ENCODE results near the gene ADARB2.

Gene ADARB2

DNA sequence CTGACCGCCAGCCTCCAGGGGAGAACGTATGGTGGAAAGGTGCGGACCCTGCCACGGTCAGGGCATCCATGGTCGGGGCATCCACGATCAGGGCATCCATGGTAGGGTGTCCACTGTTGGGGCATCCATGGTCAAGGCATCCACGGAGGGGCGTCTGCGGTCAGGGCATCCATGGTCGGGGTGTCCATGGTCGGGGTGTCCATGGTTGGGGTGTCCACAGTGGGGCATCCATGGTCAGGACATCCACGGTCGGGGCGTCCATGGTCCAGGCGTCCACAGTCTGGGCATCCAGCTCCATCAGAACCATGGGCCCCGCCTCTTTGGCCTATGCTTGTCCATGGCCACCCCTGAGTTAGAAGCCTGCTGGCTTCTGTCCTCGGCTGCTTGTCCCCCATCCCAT is 148.1 kb downstream of the ADARB2 start:
- peaks cover 0 to 2% of the 10 kb centered on the region in 2 donors for H3K9me3 Mint-ChIP-seq
- no peak overlapping the region for H3K4me3 Mint-ChIP-seq
- no peak overlapping the region for H3K27ac Mint-ChIP-seq
- no peaks in the 10 kb centered on the region for H3K4me1 Mint-ChIP-seq (ENCODE audit: low read depth in 2 of 2)
- no peak for ATAC-seq (replicated peaks)
- peaks cover 8 to 23% of the 10 kb centered on the region in 2 donors for H3K27me3 Mint-ChIP-seq
- no peak for DNase-seq
- H3K36me3 Mint-ChIP-seq (ENCODE audit: insufficient read depth) = no peaks in the 10 kb centered on the region

DNA sequence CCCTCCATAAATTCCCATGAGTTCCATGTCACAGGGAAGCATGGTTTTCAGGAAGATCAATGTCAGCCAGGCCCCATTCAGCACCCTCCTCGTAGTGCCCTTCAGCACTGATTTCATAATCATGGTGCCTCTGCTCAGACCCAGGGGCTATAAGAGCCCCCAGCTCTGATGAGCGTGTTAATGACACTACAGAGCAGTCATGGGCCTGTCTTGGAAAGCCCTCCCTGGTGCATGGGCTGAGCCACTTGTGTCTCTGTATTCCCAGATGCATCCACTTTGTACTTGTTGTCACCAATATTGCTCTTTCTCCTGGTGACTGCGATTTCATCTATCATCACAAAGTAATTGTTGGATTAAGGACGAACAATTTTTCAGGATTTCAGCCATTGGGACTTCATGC is 154.6 kb downstream of the ADARB2 start:
- Mint-ChIP-seq H3K9me3 (no peaks in the 10 kb centered on the region), H3K4me1 (ENCODE audit: low read depth in 2 of 2) (no peaks in the 10 kb centered on the region), H3K27ac (no peak overlapping the region), H3K27me3 (peaks cover 0 to 32% of the 10 kb centered on the region in 2 donors), H3K4me3 (no peak overlapping the region), H3K36me3 (ENCODE audit: insufficient read depth) (no peaks in the 10 kb centered on the region)
- ATAC-seq (replicated peaks) (no peak), DNase-seq (no peak)

DNA sequence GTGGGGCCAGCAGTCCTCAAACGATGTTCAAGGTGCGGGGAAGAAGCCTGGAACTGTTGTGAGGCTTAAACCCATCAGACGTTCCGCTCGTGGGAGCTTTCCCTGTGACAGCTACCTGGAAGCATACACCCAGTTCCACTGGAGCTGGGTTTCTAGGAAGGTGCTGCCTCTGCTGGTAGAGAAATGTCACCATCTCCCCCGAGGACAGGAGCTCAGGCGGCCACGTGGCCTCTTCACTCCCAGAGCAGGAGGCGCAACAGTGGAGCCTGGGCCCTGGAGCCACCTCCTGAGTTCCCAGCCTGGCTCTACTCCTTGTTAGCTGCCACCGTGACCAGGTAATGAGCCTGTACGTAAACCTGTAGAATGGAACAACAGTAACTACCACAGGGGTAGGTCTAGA is 156.1 kb downstream of the ADARB2 start:
- Mint-ChIP-seq H3K36me3 (ENCODE audit: insufficient read depth) (no peaks in the 10 kb centered on the region), H3K4me1 (ENCODE audit: low read depth in 2 of 2) (peaks cover 0 to 2% of the 10 kb centered on the region in 2 donors), H3K4me3 (no peak overlapping the region), H3K9me3 (no peaks in the 10 kb centered on the region), H3K27me3 (peaks cover 0 to 34% of the 10 kb centered on the region in 2 donors), H3K27ac (no peak overlapping the region)
- no peak for ATAC-seq (replicated peaks)
- DNase-seq = no peak

DNA sequence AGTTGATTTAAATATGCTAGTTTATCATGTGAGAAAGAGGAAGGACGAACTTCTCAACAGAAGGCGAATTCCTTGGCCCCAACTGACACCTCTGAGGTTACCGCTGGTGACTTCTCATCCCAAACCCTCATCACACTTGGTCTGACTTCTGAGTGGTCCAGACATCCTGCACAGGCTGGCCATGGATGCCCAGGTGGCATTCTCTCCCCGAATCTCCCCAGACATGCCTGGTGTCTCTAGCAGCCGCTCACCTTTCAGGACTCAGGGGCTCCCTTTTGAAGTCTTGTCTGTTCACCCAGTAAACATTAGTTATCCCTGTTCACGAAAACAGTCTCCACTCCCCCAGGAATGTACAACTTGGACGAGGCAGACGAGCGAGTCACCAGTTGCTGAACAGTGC is 157.7 kb downstream of the ADARB2 start:
- Mint-ChIP-seq H3K27ac (no peak overlapping the region), H3K36me3 (ENCODE audit: insufficient read depth) (peaks cover 5% of the 10 kb centered on the region), H3K4me1 (ENCODE audit: low read depth in 2 of 2) (peaks cover 0 to 2% of the 10 kb centered on the region in 2 donors), H3K9me3 (no peaks in the 10 kb centered on the region), H3K27me3 (peaks cover 0 to 49% of the 10 kb centered on the region in 2 donors), H3K4me3 (no peak overlapping the region)
- ATAC-seq (replicated peaks) (no peak), DNase-seq (no peak)

DNA sequence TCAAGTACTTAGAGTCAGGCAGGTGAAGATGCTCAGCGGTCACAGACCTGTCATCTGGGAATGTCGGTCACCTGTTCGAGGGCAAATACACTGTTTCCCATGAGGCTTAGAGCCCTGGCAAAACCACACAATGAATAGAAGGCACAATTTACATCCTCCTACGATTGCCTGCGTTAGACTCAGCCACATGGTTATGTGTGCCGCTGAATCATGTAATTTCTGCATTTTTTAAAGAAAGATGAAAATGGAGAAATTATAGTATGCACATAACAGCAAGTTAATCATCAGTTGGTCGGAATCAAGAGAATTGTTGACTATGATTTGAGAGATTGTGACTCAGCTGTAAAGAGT is 158.2 kb downstream of the ADARB2 start:
- Mint-ChIP-seq H3K27me3 (peaks cover 3 to 52% of the 10 kb centered on the region in 2 donors), H3K4me1 (ENCODE audit: low read depth in 2 of 2) (peaks cover 0 to 2% of the 10 kb centered on the region in 2 donors), H3K36me3 (ENCODE audit: insufficient read depth) (peaks cover 7% of the 10 kb centered on the region), H3K4me3 (no peak overlapping the region), H3K9me3 (no peaks in the 10 kb centered on the region), H3K27ac (no peak overlapping the region)
- DNase-seq (no peak), ATAC-seq (replicated peaks) (no peak)

DNA sequence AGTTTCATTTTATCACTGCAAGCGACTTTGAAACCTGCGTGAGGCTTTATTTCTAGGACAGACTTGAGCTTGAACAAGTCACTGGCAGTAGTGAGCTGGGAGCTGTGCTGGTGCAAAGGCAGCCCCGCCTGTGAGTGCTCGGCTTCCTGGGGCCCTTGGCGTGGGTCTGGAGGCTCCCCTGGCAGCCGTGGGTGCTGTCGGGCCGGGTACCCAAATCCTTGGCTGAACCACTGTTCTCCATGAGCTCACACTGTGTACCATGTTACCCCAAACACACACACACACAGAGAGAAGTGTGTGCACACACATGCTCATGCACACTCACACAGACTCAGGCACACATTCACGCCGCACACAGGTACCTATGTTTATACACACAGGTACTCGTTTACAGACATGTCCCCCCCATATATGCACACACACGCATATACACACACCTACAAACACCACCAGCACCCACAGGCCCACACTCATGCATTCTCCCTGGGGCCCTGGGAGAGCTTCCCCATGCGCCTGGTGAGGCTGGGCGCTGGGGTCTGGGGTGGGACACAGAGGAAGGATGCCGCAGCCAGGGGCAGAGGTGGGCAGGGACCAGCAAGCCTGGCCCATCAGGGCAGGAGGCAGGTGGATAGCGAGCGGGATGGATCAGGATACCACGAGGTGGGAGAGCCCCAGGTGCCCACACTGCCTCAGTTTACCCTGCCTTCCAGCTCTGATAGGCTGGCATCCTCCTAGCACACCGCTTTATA is 158.8 kb downstream of the ADARB2 start:
- Mint-ChIP-seq H3K36me3 (ENCODE audit: insufficient read depth) (peaks cover 7% of the 10 kb centered on the region), H3K4me3 (no peak overlapping the region), H3K9me3 (no peaks in the 10 kb centered on the region), H3K27me3 (peaks cover 6 to 51% of the 10 kb centered on the region in 2 donors), H3K4me1 (ENCODE audit: low read depth in 2 of 2) (peaks cover 0 to 2% of the 10 kb centered on the region in 2 donors), H3K27ac (no peak overlapping the region)
- DNase-seq (no peak), ATAC-seq (replicated peaks) (no peak)

DNA sequence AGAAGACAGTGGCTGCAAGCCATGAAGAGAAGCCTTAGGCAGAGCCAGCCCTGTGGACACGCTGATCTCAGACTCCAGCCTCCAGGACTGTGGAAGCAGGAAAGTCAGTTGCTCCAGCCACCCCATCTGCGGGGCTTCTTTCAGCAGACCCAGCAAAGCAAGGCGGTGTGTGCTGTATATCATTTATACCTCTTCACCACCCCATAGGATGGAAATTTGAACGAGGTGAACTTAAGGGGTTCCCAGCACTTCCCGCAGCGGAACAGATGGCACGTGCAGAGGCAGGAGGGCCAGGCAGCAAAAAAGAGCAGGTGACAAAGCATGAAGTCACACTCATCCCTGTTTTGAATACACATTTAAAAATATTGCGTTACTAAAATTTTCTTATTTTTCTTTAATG is 159.4 kb downstream of the ADARB2 start:
- Mint-ChIP-seq H3K4me1 (ENCODE audit: low read depth in 2 of 2) (peaks cover 0 to 2% of the 10 kb centered on the region in 2 donors), H3K27ac (no peak overlapping the region), H3K4me3 (no peak overlapping the region), H3K27me3 (peaks cover 6 to 49% of the 10 kb centered on the region in 2 donors), H3K9me3 (no peaks in the 10 kb centered on the region), H3K36me3 (ENCODE audit: insufficient read depth) (peaks cover 7% of the 10 kb centered on the region)
- DNase-seq (no peak), ATAC-seq (replicated peaks) (no peak)

DNA sequence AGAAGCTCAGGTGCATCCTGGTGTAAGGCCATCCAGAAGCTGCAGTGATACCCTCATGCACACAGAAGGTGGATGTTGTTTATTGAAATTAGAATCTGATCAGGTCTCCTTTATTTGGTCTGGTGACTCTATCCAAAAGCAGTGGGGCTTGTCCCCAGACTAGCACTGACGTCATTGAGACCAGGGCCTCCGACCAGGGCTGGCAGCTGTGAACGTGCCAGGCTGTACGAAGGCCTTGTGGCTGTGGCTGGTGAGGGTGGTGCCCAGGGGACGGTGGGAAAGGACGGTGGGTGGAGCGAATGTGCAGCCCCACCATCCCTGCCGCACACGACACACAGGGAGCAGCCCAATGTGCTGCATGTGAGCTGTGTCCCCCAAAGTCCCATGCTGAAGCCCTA is 160.0 kb downstream of the ADARB2 start:
- ATAC-seq (replicated peaks) (no peak), DNase-seq (no peak)
- H3K27me3 Mint-ChIP-seq = peaks cover 7 to 45% of the 10 kb centered on the region in 2 donors
- H3K27ac Mint-ChIP-seq = no peak overlapping the region
- peaks cover 0 to 2% of the 10 kb centered on the region in 2 donors for H3K4me1 Mint-ChIP-seq (ENCODE audit: low read depth in 2 of 2)
- no peaks in the 10 kb centered on the region for H3K9me3 Mint-ChIP-seq
- peaks cover 7% of the 10 kb centered on the region for H3K36me3 Mint-ChIP-seq (ENCODE audit: insufficient read depth)
- H3K4me3 Mint-ChIP-seq = no peak overlapping the region

DNA sequence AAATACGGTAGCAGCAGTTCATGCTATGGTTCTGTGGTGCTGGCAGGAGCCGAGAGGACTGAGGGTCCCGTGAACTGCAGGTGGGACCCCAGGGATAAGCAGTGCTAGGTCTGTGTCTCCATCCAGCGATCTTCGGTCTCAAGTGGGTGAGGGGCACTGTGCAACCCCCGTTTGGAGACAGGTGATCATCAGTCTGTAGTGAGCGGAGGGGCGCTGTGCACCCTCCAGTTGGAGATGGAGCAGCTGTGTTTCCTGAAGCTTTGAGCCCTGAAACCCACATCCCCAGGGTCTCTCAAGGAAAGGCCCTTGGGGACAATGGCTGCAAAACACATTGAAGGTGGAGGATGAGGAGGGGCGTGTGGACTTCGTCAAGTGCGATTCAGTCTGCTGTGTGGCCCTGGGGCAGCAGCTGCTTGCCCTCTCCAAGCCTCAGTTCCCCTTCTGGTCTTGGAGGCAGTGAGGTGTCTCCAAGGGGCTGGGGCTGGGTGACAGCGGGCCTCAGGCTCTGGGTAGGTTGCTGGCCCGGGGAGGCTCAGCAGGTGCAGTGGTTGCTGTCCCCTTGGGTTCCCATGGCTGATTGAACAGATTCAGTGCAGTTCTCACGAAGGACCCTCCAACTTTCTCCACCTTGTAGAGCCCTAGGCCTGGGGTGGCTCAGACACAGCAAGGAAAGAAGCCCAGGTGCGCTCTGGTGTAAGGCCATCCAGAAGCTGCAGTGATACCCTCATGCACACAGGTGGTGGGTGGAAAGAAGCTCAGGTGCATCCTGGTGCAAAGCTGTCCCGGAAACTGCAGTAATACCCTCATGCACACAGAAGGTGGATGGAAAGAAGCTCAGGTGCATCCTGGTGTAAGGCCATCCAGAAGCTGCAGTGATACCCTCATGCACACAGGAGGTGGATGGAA is 160.6 kb downstream of the ADARB2 start:
- Mint-ChIP-seq H3K4me1 (ENCODE audit: low read depth in 2 of 2) (peaks cover 0 to 2% of the 10 kb centered on the region in 2 donors), H3K9me3 (no peaks in the 10 kb centered on the region), H3K36me3 (ENCODE audit: insufficient read depth) (peaks cover 7% of the 10 kb centered on the region), H3K27me3 (peaks cover 14 to 51% of the 10 kb centered on the region in 2 donors), H3K27ac (no peak overlapping the region), H3K4me3 (no peak overlapping the region)
- ATAC-seq (replicated peaks) = no peak
- DNase-seq = no peak

DNA sequence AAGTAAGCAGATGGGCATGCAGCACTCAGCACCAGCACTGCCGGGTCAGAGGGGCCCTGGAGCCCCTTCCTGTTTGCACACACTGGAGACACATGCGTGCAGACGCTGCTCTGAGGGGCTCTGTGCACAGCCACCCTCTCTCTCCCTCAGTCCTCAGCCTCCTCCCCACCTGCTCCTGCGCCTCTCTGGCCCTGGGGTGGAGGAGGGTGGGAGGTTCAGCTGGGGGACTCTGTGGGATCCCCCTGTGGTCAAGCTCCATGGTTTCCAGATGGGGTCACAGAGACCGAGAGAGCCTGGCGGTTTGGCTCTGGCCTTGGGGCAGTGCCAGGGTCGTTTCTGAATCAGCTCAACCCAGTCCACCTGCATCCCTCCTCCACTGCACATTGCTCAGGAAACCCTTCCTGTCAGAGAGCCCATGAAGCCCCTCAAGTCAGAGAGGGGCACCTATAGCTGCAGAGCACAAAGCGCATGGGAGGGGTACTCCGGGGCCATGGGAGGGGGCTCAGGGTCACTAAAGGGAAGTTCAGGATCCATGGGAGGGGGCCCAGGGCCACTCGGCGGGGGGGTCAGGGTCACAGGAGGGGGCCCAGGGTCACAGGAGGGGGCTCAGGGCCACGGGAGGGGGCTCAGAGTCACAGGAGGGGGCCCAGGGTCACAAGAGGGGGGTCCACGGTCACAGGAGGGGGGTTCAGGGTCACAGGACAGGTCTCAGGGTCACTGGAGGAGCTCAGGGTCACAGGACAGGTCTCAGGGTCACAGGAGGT is 161.7 kb downstream of the ADARB2 start:
- no peak overlapping the region for H3K4me3 Mint-ChIP-seq
- no peak for ATAC-seq (replicated peaks)
- H3K9me3 Mint-ChIP-seq = no peaks in the 10 kb centered on the region
- peaks cover 0 to 2% of the 10 kb centered on the region in 2 donors for H3K4me1 Mint-ChIP-seq (ENCODE audit: low read depth in 2 of 2)
- no peak overlapping the region for H3K27ac Mint-ChIP-seq
- DNase-seq = no peak
- H3K27me3 Mint-ChIP-seq = peaks cover 19 to 51% of the 10 kb centered on the region in 2 donors
- H3K36me3 Mint-ChIP-seq (ENCODE audit: insufficient read depth) = peaks cover 7% of the 10 kb centered on the region

DNA sequence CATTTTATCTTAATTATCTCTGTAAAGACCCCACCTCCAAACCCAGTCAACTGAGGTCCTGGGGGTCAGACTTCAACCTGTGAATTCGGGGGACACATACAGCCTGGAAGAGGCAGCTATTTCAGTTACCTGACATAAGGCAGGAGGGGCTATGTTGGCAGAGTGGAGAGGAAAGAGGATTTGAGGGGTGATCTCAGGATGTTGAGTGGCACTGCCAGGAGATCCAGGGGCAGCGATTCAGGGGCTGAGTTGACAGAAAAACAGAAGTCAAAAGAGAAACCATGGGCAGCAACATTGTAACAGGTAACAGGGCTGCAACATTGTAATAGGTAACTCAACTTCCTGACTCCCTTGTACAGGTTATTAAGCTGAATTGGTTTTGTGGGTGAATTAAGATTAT is 162.6 kb downstream of the ADARB2 start:
- peaks cover 0 to 2% of the 10 kb centered on the region in 2 donors for H3K4me1 Mint-ChIP-seq (ENCODE audit: low read depth in 2 of 2)
- H3K4me3 Mint-ChIP-seq = no peak overlapping the region
- no peak for ATAC-seq (replicated peaks)
- DNase-seq = no peak
- no peaks in the 10 kb centered on the region for H3K9me3 Mint-ChIP-seq
- peaks cover 19 to 42% of the 10 kb centered on the region in 2 donors for H3K27me3 Mint-ChIP-seq
- H3K36me3 Mint-ChIP-seq (ENCODE audit: insufficient read depth) = peaks cover 7% of the 10 kb centered on the region
- no peak overlapping the region for H3K27ac Mint-ChIP-seq

DNA sequence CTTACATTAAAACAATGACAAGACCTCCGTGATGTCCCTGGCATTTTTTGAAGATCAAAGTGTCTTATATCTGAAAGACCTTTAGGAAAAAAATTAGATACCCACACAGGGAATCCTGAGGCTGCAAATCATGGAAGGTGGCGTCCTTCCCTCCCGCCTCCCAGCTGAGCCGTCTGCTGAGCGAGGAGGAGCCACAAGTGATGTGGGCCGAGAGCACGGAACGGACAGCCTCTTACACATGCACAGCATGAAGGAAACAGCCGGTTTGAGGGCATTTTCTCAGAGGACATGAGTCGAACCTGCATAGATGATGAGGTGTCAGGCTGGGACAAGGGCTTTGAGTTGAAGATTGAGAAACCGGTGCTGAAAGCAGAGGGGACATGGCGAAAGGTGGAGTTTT is 163.3 kb downstream of the ADARB2 start:
- Mint-ChIP-seq H3K27ac (no peak overlapping the region), H3K36me3 (ENCODE audit: insufficient read depth) (peaks cover 7% of the 10 kb centered on the region), H3K4me3 (no peak overlapping the region), H3K4me1 (ENCODE audit: low read depth in 2 of 2) (peaks cover 0 to 2% of the 10 kb centered on the region in 2 donors), H3K27me3 (peaks cover 21 to 42% of the 10 kb centered on the region in 2 donors), H3K9me3 (no peaks in the 10 kb centered on the region)
- no peak for DNase-seq
- no peak for ATAC-seq (replicated peaks)

DNA sequence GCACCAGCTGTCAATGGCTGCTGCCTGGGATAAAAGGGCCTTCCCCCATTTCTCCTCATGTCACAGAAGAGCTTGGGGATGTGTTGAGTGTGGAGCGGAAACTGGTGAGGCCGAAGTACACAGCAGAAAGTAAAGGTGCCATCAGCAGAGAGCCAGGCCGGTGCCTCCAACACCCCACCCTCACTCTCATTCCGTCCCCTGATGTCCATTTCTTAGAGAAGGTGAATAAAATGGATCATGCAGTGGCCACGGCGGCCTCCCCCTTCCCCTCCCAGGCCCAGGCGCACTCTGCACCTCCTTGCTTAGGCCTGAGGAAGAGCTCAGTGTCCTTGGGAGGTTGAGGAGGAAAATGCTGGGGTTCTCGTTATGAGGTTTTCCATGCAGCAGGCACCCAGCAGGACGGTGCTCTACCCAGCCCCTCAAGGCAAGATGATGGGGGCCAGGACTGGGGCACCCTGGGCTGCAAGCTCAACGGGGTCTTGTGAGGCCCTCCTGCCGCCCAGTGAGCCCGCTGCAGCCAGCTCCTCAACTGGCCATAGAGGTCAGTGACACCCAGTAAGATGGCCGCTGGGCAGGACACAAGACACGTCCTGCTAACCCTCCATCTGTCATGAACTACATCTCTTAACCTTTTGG is 163.9 kb downstream of the ADARB2 start:
- DNase-seq (no peak), ATAC-seq (replicated peaks) (no peak)
- H3K36me3 Mint-ChIP-seq (ENCODE audit: insufficient read depth) = peaks cover 7% of the 10 kb centered on the region
- peaks cover 0 to 2% of the 10 kb centered on the region in 2 donors for H3K4me1 Mint-ChIP-seq (ENCODE audit: low read depth in 2 of 2)
- no peak overlapping the region for H3K4me3 Mint-ChIP-seq
- H3K27me3 Mint-ChIP-seq = peaks cover 25 to 42% of the 10 kb centered on the region in 2 donors
- H3K9me3 Mint-ChIP-seq = no peaks in the 10 kb centered on the region
- no peak overlapping the region for H3K27ac Mint-ChIP-seq
